Activated CD4-positive, CD25-positive, alpha-beta regulatory T cell treated with anti-CD3 and anti-CD28 coated beads, Interleukin-2, amount 50 U/mL, for 72 hours (primary cell): ENCODE data around the gene PLAGL2.

Experiments used
- DNase-seq: peaks from one replicate; pipeline ENCODE4 v3.0.0; 2021

PLAGL2 gene

DNA sequence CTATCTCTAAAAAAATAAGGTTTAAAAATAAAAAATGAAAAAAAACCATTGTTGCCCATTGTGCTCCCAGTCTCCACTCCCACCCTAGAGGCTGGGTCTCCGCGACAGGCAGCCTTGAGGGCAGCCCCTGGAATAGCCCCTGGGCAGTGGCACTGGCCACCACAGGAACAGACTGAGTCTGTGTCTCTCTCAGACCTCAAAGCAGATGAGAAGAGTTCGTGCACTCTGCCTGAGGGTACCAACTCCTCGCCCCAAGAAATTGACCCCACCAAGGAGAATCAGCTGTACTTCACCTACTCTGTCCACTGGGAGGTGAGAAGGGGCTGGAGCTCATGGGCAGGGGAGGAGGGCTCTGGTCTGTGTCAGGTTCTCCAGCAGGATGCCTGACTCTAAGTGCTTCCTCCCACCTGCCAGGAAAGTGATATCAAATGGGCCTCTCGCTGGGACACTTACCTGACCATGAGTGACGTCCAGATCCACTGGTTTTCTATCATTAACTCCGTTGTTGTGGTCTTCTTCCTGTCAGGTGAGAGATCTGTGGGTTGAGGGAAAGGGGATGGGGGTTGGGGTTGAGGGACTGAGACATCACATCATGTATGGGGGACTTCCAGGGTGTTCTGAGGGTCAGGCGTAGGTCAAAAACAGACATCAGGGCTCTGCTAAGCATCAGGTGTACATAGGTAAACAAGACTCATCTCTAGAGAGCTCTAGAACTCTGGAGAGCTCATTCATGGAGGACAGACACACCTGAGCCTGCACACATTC is 62.5 kb downstream of the PLAGL2 start:
- DNase-seq = no peak

DNA sequence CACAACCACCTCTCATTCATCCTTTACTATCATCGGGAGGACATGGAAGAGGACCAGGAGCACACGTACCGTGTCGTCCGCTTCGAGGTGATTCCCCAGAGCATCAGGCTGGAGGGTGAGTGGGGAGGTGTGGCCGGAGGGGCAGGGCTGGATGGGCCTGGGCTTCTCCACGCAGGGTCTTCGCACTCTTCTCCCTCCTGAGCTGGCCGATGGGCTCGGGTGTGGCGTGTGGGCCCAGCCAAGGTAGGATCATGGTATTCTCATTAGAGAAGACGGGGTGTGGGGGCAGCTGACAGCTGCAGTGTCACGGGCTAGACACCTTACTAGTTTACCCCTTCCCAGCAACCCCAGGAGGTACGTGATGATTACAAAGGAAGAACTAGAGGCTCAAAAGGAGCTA is 64.6 kb downstream of the PLAGL2 start:
- DNase-seq = no peak
